ENCODE results near the gene F2R. TPM values are rescaled to one million over a fixed set of nuclear protein-coding genes. Genes with fewer than 3 reads are reported as not detected.

The F2R gene
- total and polyA plus RNA-seq, 2 experiments from 2014 or later = 4.4 to 5.3 TPM

GRCh38 chr5:76688836-76689235 lies 27.1 kb upstream of the F2R start:
- no peak for TF ChIP-seq EZH2 (IDR thresholded peaks at IDR 0.05; ENCODE audit: insufficient read depth, poor library complexity, severe bottlenecking)
- TF ChIP-seq EZH2phosphoT487 (IDR thresholded peaks at IDR 0.05; ENCODE audit: insufficient read depth, low read depth) = no peak
- no peak overlapping the region for H3K4me3 ChIP-seq
- no peaks in the 10 kb centered on the region for H3K9me2 ChIP-seq (ENCODE audit: insufficient read depth)
- H3F3A ChIP-seq (ENCODE audit: insufficient read depth) = peaks cover 50% of the 10 kb centered on the region
- H2AFZ ChIP-seq = no peak overlapping the region
- H3K4me1 ChIP-seq (ENCODE audit: insufficient read depth) = peaks cover 43% of the 10 kb centered on the region
- no peaks in the 10 kb centered on the region for H4K20me1 ChIP-seq (ENCODE audit: insufficient read depth)
- H3K27me3 ChIP-seq (replicated peaks; ENCODE audit: insufficient read depth) = no peaks in the 10 kb centered on the region
- peak overlapping the region; percentile 34 for H3K4me2 ChIP-seq (ENCODE audit: unreplicated experiment)
- WGBS, 2 experiments (ENCODE audit: low coverage in 1 of 2, low lambda C conversion rate in 2 of 2, missing lambda C conversion rate in 2 of 2) = 44 to 45% methylated on average over 3 of the region's 3 CpGs
- H3K79me2 ChIP-seq (ENCODE audit: insufficient read depth) = no peaks in the 10 kb centered on the region
- H3K9ac ChIP-seq = no peak overlapping the region
- DNase-seq = peak; percentile 49
- H3K9me3 ChIP-seq (ENCODE audit: low read depth) = no peaks in the 10 kb centered on the region
- H3K27ac ChIP-seq = 0 out of 2 replicates have a peak overlapping the region, but pooled peaks have one; percentile 16
- in situ Hi-C loops (cut with MboI) = no loop called here
- H3K36me3 ChIP-seq (ENCODE audit: low read depth) = no peaks in the 10 kb centered on the region

GRCh38 chr5:76689321-76690036 lies 26.4 kb upstream of the F2R start:
- DNase-seq = peak; percentile 91
- 15% methylated on average over 3 of the region's 3 CpGs for WGBS, 2 experiments (ENCODE audit: low coverage in 1 of 2, low lambda C conversion rate in 2 of 2, missing lambda C conversion rate in 2 of 2)
- H3K36me3 ChIP-seq (ENCODE audit: low read depth) = no peaks in the 10 kb centered on the region
- H3K9ac ChIP-seq = no peak overlapping the region
- H3K27me3 ChIP-seq (replicated peaks; ENCODE audit: insufficient read depth) = no peaks in the 10 kb centered on the region; the same call in 1 of the 2 replicates
- no peaks in the 10 kb centered on the region for H4K20me1 ChIP-seq (ENCODE audit: insufficient read depth)
- H3K9me2 ChIP-seq (ENCODE audit: insufficient read depth) = no peaks in the 10 kb centered on the region
- peaks cover 43% of the 10 kb centered on the region for H3K4me1 ChIP-seq (ENCODE audit: insufficient read depth)
- in situ Hi-C loops (cut with MboI) = no loop called here
- no peaks in the 10 kb centered on the region for H3K9me3 ChIP-seq (ENCODE audit: low read depth)
- peak overlapping the region; percentile 50 for H3K4me2 ChIP-seq (ENCODE audit: unreplicated experiment)
- no peak overlapping the region for H2AFZ ChIP-seq
- no peaks in the 10 kb centered on the region for H3K79me2 ChIP-seq (ENCODE audit: insufficient read depth)
- no peak overlapping the region for H3K4me3 ChIP-seq
- peaks cover 50% of the 10 kb centered on the region for H3F3A ChIP-seq (ENCODE audit: insufficient read depth)
- TF ChIP-seq EZH2phosphoT487 (IDR thresholded peaks at IDR 0.05; ENCODE audit: insufficient read depth, low read depth) (peak; percentile 99), EZH2 (IDR thresholded peaks at IDR 0.05; ENCODE audit: insufficient read depth, poor library complexity, severe bottlenecking) (no peak)
- H3K27ac ChIP-seq = peak overlapping the region; percentile 72

GRCh38 chr5:76690037-76690679 lies 25.8 kb upstream of the F2R start:
- H3K9me2 ChIP-seq (ENCODE audit: insufficient read depth) = no peaks in the 10 kb centered on the region
- no peak overlapping the region; the same call in 1 of the 2 replicates for H3K4me3 ChIP-seq
- in situ Hi-C loops (cut with MboI) = no loop called here
- WGBS, 2 experiments (ENCODE audit: low coverage in 1 of 2, low lambda C conversion rate in 2 of 2, missing lambda C conversion rate in 2 of 2) = 21 to 29% methylated on average over 3 of the region's 3 CpGs
- peak overlapping the region; percentile 50 for H3K4me2 ChIP-seq (ENCODE audit: unreplicated experiment)
- no peaks in the 10 kb centered on the region for H4K20me1 ChIP-seq (ENCODE audit: insufficient read depth)
- no peaks in the 10 kb centered on the region for H3K79me2 ChIP-seq (ENCODE audit: insufficient read depth)
- H3K4me1 ChIP-seq (ENCODE audit: insufficient read depth) = peaks cover 43% of the 10 kb centered on the region
- peak; percentile 30 for DNase-seq
- H3F3A ChIP-seq (ENCODE audit: insufficient read depth) = peaks cover 50% of the 10 kb centered on the region
- TF ChIP-seq EZH2phosphoT487 (IDR thresholded peaks at IDR 0.05; ENCODE audit: insufficient read depth, low read depth) = no peak
- H3K27ac ChIP-seq = peak overlapping the region; percentile 72
- no peak overlapping the region for H3K9ac ChIP-seq
- H3K9me3 ChIP-seq (ENCODE audit: low read depth) = no peaks in the 10 kb centered on the region
- H3K27me3 ChIP-seq (replicated peaks; ENCODE audit: insufficient read depth) = no peaks in the 10 kb centered on the region; the same call in 1 of the 2 replicates
- no peaks in the 10 kb centered on the region for H3K36me3 ChIP-seq (ENCODE audit: low read depth)
- no peak overlapping the region for H2AFZ ChIP-seq

DNA sequence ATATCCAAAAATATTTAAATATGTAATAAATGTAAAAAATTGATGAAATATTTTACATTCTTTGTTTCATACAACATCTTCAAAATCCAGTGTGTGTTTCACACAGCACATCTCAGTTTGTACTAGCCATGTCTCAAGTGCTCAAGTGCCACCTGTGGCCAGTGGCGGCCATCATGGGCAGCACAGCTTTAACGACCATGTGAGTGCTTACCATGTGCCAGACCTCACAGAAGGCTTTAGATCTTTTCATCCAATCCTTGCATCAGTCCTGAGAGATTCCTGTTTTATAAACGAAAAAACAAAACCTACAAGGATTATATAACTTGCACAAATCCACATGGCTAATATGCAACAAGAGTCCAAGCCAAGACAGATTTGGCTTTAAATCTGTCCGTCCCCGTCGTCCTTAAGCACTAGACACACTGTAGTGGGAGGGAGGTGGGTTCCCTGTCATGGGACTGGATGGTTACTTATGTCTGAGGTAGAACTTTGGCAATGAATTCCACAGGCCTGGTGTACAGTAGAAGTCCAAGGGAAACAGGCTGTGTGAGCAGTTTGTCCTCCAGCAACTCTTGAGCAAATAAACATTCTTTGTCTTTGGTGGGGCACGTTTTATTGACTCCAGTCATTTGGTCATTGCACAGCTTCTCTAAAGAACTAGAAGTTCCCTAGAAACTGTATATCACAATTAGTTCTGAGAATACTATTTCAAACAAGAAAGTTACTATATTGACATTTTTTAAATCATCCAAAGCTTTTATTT lies 25.0 kb upstream of the F2R start:
- no peak overlapping the region for H2AFZ ChIP-seq
- peak; percentile 54 for DNase-seq
- H3K79me2 ChIP-seq (ENCODE audit: insufficient read depth) = no peaks in the 10 kb centered on the region
- TF ChIP-seq EZH2 (IDR thresholded peaks at IDR 0.05; ENCODE audit: insufficient read depth, poor library complexity, severe bottlenecking) (no peak), EZH2phosphoT487 (IDR thresholded peaks at IDR 0.05; ENCODE audit: insufficient read depth, low read depth) (no peak)
- no peak overlapping the region for H3K27ac ChIP-seq
- no peaks in the 10 kb centered on the region for H4K20me1 ChIP-seq (ENCODE audit: insufficient read depth)
- H3K4me1 ChIP-seq (ENCODE audit: insufficient read depth) = peaks cover 43% of the 10 kb centered on the region
- peaks cover 50% of the 10 kb centered on the region for H3F3A ChIP-seq (ENCODE audit: insufficient read depth)
- H3K27me3 ChIP-seq (replicated peaks; ENCODE audit: insufficient read depth) = no peaks in the 10 kb centered on the region; the same call in 1 of the 2 replicates
- H3K9me3 ChIP-seq (ENCODE audit: low read depth) = no peaks in the 10 kb centered on the region
- in situ Hi-C loops (cut with MboI) = no loop called here
- H3K4me2 ChIP-seq (ENCODE audit: unreplicated experiment) = peak overlapping the region; percentile 31
- no peaks in the 10 kb centered on the region for H3K9me2 ChIP-seq (ENCODE audit: insufficient read depth)
- no peak overlapping the region for H3K9ac ChIP-seq
- 49 to 52% methylated on average over 7 of the region's 7 CpGs for WGBS, 2 experiments (ENCODE audit: low coverage in 1 of 2, low lambda C conversion rate in 2 of 2, missing lambda C conversion rate in 2 of 2)
- H3K36me3 ChIP-seq (ENCODE audit: low read depth) = no peaks in the 10 kb centered on the region
- H3K4me3 ChIP-seq = no peak overlapping the region

Data from GM23248 (cell line).